DMS153 treated with DMSO at 0.1 percent for 48 hours (cell line): Measurements from ENCODE around the gene SYCE3.

Experiments used
- DNase-seq: peaks from one replicate; lab custom pipeline; 2025; ENCODE audit not compliant: unreplicated experiment; lab: John Stamatoyannopoulos, UW

The SYCE3 gene

DNA sequence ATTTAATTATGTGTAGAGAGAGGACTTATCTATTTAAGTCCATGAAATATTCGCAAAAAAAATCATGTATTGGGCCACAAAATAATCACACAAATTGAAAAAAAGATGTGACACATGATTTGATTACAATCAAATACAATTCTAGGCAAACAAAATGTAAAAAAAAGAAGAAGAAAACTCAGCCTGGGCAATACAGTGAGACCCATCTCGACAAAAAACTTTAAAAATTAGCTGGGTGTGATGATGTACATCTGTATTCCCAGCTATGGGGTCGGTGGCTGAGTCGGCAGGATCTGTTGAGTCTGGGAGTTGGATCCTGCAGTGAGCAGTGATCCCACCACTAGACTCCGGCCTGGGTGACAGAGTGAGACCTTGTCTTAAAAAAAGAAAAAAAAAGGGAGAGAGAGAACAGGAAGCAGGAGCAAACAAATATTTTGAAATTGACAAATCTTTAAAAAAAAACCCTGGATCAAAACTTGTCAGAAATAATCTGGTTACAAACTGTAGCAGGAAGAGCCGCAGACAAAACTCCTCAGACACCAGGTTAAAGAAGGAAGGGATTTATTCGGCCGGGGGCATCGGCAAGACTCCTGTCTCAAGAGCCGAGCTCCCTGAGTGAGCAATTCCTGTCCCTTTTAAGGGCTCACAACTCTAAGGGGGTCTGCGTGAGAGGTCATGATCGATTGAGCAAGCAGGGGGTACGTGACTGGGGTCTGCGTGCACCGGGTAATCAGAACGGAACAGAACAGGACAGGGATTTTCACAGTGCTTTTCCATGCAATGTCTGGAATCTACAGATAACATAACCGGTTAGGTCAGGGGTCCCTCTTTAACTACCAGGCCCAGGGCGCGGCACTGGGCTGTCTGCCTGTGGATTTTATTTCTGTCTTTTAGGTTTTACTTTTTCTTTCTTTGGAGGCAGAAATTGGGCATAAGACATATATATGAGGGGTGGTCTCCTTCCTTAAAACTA is 29.6 kb downstream of the SYCE3 start:
- no peak for DNase-seq

DNA sequence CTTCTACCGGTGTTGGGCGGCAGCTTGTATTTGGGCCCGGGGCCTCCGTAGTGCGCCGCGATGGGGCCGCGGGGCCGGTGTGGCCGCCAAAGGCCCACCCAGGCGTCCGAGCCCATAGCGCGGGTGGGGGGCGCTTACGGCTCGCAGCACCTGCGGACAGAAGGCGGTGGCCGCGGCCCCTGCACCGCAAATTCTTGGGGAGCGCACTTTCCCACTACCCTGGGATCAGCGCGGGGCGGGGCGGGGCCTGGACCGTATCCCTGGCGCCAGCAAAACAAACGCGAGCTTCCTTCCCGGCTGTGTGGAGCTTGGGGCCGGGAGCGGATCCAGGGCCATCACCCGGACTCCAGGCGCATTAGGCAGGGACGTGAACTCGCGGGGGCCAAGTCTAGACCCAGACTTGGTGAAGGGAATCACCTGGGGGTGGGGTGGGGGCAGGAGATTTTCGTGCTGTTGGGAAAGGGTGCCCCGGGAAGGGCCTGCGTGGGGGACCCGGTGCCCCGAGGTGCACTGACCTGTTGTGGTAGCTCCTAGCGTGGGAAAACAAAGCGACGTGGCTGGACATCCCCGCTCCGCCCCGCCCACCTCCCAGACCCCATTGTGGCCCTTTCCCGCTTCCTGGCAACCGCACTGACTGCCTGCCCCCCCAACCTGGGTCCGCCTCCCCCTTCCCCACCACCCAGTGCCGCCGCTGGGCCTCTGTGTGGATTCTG is 30.6 kb downstream of the SYCE3 start:
- DNase-seq, result peak; percentile 11

DNA sequence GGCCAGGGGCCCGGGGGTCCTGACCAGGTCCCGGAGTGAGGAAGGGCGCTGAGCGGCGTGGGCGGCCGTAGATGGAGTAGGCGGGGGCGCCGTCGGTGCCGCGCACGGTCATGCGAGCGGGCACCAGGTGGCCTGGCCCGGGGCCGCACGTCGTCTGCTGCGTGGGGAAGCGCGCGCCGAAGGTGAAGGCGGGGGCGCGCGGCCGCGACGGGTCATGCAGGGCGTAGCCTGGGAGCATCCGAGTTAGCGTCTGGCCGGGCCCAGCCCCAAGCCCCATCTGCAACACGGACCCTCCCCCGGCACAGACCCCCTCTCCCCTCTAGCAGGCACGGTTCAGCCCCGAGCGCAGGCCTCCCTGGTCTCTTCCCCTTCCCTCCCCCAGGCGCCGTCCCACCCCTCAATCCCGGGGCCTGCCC is 31.2 kb downstream of the SYCE3 start:
- no peak for DNase-seq

DNA sequence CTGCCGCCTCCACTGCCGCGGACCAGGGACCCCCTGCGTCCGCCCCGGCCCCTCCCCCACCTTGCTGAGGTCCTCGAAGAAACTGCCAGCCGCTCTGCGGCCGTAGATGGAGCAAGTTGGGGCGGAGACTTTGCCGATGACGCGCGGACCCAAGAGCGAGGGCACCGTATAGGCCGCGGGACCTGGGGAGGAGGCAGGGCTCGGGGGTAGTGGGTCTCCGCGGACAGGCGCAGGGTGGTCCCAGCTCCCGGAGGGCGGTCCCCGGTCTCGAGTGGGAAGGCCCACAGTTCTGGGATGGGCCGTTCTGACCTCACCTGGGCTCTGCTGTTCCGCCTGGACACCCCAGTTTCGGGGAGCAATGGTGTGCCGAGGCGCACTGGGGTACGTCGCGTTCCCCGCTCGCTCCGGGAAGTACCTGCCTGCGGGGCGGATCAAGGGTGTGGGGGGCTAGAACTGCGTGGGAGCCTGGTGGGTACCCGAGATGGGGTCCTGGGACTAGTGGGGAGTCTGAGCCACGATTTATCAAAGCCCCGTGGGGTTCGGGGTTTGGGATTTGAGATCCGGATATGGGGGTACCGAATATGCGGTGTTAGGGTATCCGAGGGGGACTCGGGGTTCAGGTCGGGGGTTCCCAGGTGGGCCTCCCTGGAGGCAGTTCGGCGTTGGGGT is 31.7 kb downstream of the SYCE3 start:
- DNase-seq, result peak; percentile 50

DNA sequence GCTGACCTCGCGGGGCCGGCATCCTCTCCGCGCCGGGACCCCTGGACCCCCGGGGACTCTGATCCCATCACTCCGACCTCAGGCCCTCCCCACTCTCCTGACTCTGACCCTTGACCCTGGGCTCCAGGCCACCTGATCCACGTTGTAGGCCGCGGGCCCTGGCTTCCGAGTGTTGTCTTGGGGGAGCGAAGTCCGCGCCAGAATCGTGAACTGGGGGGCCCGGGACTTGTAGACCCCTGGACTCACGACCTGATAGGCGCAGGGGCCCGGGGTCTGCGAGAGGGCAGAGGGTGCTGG is 32.2 kb downstream of the SYCE3 start:
- no peak for DNase-seq

DNA sequence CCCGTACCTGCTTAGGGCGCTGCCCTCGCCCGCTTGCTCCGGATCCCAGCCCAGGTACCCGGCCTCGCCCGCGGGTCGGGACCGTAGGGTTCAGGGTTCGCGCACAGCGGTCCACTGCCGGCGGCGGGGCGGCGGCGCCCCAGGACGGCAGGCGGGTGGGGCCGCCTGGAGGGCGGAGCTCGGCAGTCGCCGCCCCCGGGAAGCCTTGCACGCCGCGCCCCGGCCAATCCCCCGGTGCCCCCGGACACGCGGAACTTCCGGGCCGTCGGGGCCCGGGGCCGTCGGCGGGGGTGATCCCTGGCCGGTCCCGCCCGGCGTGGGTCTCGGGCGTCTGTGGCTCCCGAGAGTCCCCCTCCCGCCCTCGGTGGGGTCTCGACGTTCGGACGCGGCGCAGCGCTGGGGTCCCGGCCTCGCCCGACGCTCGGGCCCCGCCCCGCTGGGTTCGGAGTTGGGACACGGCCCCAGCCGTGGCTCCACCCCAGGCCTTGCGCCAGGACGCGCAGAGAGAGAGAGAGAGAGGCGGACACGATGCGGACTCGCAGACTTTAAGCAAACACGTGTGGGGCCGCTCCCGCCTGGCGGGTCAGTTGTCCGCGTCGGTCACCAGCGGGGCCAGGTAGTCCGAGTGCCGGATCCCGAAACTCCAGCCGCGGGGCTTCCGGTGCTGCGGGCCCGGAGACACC is 32.7 kb downstream of the SYCE3 start, which contains the start of gene TYMP:
Gene TYMP, minus strand, starts transcription at position 116 of the 683 bp plus-strand sequence. CDS start 303 bp downstream, outside the sequence.
- DNase-seq, result no peak

DNA sequence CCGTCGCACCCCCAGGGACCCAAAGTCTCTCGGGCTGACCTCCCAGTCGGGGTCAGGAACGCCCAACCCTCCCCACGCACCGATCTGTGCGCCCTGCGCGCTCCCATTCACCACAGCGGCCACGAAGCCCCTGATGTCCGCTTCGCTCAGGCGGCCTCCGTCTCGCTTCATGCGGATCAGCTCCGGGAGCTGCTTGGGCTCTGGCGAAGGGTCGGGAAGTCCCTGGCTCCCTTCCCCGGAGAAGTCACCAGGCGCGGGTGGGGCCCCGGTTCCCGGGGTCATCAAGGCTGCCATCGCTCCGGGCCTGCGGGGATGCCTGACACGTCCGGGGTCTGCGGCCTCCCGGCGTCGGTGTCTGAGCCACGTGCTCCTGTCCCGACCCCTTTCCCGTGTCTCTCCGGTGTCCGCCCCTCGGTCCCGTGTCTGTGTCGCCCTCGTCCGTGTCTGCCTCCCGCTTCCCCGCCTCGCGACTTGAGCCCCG is 33.3 kb downstream of the SYCE3 start:
- no peak for DNase-seq

DNA sequence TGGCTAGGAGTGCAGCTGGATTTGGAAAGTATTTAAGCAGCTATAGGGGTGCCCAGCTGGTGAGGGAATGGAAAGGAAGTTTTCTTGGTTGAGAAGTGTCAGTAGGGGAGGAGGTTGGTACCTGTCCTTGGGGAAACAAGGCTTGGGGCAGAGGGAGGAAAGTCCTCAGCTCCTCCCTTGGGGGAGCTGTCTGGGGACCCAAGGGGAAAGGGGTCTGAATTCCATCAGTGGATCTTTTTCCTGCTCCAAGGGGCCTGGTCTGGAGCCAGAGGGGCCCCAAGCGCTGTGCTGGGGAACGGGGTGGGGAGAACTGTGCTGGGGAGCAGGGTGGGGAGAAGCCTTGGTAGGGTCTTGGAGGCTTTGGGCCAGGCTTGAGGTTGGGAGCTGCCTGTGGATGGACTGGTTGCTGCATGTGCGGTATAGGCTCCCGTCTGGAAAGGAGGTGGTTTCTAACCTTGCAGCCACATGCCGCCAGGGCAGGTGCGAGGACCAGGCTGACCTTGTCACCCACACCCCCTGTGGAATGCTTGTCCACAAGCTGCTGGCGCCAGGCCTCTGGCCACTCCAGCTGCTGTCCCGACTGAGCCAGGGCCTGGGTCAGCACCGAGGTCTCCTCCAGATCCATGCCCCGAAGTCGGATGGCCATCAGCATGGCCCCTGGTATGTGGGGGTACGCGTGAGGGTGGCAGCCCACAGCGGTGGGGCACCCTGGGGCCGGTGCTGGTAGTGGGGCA is 33.9 kb downstream of the SYCE3 start:
- no peak for DNase-seq

DNA sequence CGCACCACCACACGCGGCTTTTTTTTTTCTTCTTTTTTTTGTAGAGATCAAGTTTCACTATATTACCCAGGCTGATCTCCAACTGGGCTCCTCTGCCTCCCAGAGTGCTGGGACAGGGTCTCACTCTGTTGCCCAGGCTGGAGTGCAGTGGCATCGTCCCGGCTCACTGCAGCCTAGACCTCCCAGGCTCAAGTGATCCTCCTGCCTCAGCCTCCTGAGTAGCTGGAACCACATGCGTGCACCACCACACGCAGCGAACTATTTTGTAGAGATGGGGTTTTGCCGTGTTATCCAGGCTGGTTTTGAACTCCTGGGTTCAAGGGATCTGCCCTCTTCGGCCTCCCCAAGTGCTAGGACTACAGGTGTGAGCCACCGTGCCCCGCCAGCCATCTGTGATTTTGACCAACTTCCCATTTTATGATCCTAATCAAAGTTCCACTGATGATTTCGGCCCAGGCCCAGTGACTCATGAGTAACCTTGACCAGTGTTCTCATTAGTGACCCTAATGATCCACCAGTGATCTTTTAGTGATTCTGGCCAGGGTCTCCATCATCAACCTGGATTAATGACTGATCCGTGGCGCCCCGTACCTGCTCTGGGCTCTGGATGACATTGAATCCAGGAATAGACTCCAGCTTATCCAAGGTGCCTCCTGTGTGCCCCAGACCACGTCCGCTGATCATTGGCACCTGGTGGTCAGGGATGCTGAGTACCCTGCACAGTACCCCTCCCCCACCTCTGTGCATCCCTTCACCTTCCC is 34.6 kb downstream of the SYCE3 start:
- no peak for DNase-seq

DNA sequence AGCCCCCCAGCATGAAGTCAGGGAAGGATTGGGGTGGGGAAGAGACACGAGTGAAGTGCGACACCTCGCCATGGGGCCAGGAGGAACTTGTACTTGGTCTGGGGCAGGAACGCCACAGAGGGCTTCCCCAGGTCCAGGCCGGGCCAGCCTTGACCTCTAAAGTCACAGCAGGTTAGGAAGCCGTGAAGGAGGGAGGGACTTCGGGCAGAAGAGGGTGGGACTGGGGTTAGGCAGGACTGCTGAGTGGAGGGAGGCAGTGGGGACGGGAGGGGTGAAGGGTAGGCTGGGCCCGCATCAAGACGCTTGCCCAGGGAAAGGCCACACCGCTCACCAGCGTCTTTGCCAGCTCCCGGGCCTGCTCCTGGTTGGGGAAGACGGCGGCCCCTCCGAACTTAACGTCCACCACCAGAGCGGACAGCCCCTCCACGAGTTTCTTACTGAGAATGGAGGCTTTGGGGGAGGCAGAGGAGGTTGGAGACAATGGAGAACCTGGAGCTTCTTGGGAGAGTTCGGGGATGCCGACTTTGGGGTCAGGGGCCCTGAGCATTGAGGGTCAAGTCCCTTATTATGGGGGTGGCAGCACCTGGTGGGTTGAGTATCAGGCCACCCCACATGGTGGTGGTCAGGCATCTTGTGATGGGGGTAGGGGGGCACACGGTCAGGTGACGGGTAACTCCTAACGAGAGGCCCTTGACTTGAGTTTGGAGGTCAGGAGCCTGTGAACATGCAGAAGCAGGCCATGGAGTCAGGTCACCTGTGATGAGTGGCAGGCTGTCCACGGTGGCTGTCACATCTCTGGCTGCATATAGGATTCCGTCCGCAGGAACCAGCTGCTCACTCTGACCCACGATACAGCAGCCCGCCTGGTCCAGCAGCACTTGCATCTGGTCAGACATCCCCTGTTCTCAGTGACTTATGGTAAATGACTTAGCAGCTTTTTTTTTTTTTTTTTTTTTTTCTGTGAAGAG is 35.6 kb downstream of the SYCE3 start:
- DNase-seq, result peak; percentile 7

DNA sequence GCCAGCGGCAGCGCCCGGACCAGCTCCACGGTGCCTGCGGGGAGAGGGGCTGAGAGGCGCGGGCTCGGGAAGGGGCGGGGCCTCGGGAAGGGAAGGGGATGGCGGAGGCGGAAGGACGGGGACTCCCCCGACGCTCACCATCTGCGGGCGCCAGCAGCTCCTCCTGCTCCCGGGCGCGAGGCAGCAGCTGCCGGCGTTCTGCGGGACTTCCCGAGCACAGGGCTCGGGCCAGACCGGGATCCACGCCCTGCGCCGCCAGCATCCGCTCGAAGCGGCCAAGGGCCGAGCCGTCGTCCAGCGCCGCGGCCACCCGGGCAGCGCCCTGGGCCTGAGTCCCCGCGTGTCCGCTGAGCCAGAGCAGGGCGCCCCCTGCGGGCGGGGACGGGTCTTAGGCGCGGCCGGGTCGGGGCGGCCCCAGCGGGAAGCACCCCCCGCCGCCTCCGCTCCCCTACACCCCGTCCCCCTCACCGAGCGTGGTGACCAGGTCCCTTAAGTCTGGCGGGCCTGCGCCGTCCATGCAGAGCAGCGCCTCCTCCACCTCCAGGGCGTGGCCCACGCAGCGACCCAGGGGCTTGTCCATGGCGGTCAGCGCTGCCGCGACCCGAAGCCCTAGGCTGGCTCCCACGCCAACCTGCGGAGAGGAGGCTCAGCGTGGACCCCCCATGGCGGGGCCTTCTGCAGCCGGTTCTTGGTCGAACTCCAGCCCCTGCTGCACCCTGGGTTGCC is 36.4 kb downstream of the SYCE3 start:
- DNase-seq, result peak; percentile 63

DNA sequence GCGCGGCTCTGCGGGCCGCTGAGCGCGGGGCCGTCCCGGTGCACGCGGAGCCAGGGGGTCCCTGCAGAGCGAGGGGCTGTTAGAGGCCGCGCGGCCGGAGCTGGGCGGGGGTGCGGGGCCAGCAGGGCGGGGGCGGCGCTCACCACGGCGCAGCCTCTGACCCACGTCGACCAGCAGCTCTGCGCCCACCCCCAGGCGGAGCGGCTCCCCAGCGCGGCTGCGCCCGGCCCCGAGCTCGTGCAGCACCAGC is 36.9 kb downstream of the SYCE3 start:
- DNase-seq, result no peak

DNA sequence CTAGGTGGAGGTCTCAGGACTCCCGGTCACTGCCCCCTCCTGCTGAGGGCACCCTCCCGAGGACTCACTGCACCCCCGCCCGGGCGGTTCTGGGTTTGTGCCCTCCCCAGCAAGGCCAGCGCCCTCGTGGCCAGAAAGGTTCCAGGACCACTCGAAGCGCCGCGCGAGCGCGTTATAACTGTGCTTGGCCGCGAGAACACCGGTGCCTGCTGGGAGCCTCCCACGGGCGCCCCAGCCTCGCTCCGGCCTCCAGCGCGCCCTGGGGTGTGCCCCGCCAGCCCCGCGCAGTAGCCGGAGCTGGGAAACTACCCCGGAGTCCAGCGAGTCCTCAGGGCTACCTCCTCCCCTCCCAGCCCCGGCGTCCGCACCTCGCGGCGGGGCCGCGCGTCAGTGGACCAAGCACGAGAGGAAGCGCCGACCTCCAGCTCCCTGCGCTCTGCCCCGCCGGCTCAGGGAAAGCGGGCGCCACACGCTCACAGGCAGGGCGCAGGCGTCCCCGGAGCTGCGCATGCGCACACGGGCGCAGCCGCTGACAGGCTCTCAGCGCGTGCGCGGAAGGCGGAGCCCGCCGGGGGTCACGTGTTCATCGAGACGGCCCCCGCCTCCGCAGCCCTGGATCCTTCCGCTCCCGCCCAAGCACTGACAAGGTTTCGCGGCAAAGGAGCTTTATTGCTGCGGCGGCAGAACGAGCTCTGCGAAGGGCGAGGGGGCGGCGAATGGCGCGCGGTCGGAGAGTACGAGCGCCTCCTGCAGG is 37.4 kb downstream of the SYCE3 start, which contains the start of gene SCO2:
Gene SCO2, minus strand, starts transcription at position 495 of the 754 bp plus-strand sequence. CDS start 1,187 bp downstream, outside the sequence.
- peak; percentile 93 for DNase-seq

DNA sequence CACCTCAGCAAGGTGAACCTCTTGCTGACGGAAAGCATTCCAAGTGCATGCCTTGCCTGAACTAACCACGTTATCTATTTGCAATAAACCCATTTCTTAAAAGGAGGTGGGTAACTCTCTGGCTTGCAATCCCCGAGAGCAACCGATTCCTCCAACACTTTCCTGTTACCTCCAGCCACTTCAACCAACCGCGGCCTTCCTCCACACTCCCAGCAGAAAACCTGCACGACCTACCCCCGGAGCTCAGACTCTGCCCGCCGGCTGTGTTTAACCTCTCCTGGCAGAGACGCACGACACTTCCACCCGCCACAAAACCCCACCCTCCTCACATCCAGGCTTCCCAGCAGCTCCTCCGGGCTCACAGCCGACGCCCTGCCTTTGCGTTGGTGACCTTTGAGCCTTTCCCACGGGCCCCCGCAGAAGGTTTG is 38.0 kb downstream of the SYCE3 start:
- DNase-seq, result no peak

DNA sequence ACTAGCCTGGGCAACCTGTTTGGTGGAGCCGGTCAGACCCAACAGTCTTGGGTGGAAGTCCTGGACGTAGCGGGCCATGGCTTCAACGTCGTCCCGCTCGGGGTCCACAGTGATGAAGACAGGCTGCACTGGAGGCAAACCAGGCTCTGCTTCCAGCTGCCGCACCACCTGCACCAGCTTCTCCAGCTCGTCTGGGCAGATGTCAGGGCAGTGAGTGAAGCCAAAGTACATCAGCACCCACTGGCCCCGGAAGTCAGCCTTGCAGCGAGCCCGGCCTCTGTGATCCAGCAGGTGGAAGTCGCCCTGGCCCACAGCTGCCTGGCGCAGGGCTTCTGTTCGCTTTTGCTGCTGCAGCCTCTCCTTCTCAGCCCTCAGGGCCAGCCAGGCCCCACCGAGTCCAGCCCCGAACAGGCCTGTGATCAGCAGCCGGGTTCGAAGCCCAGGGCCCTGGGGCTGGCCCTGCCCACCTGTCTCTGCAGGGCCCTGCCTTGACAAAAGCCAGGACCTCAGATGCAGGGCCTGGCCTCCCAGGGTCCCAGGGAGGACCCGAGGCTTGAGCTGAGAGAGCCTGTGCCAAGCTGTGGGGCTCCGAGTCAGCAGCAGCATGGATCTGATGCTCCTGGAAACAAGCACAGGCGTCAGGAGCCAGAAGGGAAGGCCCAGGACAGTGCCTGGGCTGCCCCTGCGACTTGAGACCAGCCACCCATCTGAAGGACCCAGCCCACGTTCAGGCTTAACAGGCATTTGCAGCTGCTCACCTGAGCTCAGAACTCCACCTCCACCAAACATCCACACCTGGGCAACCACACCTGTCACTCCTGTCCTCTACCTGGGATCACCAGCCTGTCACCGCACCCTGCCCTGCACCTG is 38.7 kb downstream of the SYCE3 start:
- DNase-seq, result no peak

DNA sequence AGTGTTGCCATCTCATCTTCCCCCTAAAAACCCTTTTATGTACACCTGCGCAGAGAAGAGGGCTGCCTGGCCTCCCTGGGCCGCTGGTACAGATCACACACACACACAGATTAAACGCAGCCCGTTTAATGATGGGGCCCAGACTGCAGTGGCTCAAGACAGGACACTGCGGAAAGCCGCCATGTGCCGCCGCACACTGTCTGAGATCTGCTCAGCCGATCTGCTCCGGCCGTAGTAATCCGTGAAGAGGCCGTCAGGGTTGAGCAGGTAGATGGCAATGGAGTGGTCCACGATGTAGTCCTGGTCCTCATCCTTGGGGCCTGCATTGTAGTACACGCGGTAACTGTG is 39.3 kb downstream of the SYCE3 start:
- no peak for DNase-seq
